Liver (tissue), 9 donors: ENCODE data around the gene PLAC1. TPM values are rescaled to one million over a fixed set of nuclear protein-coding genes. Genes with fewer than 3 reads are reported as not detected.

Source experiments
- DNase-seq: peaks from one replicate; pipeline ENCODE4 v3.0.0-alpha.2; 2017; ENCODE audit warnings: low spot score
- H3K27ac ChIP-seq, 2 donors: one replicate each; pipeline ENCODE4 v1.7.0; 2013; ENCODE audit warnings: inconsistent platforms in 2 of 2, low read length in 2 of 2, control low read depth in 1 of 2, low read depth in 1 of 2, mild to moderate bottlenecking in 1 of 2
- H3K27me3 ChIP-seq, 4 donors: one replicate each; pipeline versions ENCODE4 v1.6.1 to v1.7.0; 2013; ENCODE audit warnings: low read length in 3 of 4, inconsistent platforms in 1 of 4, mild to moderate bottlenecking in 1 of 4, moderate library complexity in 1 of 4; ENCODE audit not compliant: control insufficient read depth in 4 of 4, insufficient read depth in 4 of 4
- H3K36me3 ChIP-seq, 4 donors: one replicate each; pipeline versions ENCODE4 v1.6.1 to v1.7.0; 2013; ENCODE audit warnings: low read length in 3 of 4, mild to moderate bottlenecking in 3 of 4, low read depth in 1 of 4, moderate library complexity in 1 of 4; ENCODE audit not compliant: control insufficient read depth in 4 of 4, insufficient read depth in 3 of 4
- H3K4me1 ChIP-seq, 4 donors: one replicate each; pipeline versions ENCODE4 v1.6.1 to v1.7.0; 2013; ENCODE audit warnings: low read length in 3 of 4, mild to moderate bottlenecking in 3 of 4, moderate library complexity in 1 of 4; ENCODE audit not compliant: control insufficient read depth in 4 of 4, insufficient read depth in 4 of 4
- H3K4me3 ChIP-seq, 3 donors: one replicate each; pipeline versions ENCODE4 v1.6.1 to v1.7.0; 2013; ENCODE audit warnings: low read length in 3 of 3, control low read depth in 1 of 3, low read depth in 1 of 3, mild to moderate bottlenecking in 1 of 3
- H3K9ac ChIP-seq, 2 donors: one replicate each; pipeline ENCODE4 v1.7.0; 2013; ENCODE audit warnings: low read length in 2 of 2, mild to moderate bottlenecking in 2 of 2, moderate library complexity in 2 of 2, control low read depth in 1 of 2, low read depth in 1 of 2
- H3K9me3 ChIP-seq, 4 donors: one replicate each; pipeline versions ENCODE4 v1.6.1 to v1.7.0; 2013; ENCODE audit warnings: low read length in 3 of 4; ENCODE audit not compliant: control insufficient read depth in 4 of 4
- EGR1 ChIP-seq, 2 donors: IDR thresholded peaks; 2 replicates each; pipeline ENCODE4 v1.6.1; 2016 to 2018; ENCODE audit warnings: antibody characterized with exemption in 2 of 2, low read depth in 2 of 2
- FOXA1 ChIP-seq: IDR thresholded peaks from 2 replicates; pipeline ENCODE4 v1.6.1; 2016; ENCODE audit warnings: antibody characterized with exemption
- FOXA2 ChIP-seq: IDR thresholded peaks from 2 replicates; pipeline ENCODE4 v1.6.1; 2016; ENCODE audit warnings: antibody characterized with exemption
- GABPA ChIP-seq, 2 donors: IDR thresholded peaks in 1 of 2; conservative IDR thresholded peaks in 1 of 2; 2 replicates each; pipeline ENCODE4 v1.6.1; 2016; ENCODE audit warnings: antibody characterized with exemption in 2 of 2, mild to moderate bottlenecking in 1 of 2, moderate library complexity in 1 of 2
- HNF4A ChIP-seq, 2 donors: conservative IDR thresholded peaks; 2 replicates each; pipeline ENCODE4 v1.6.1; 2016; ENCODE audit warnings: antibody characterized with exemption in 2 of 2, mild to moderate bottlenecking in 2 of 2
- HNF4G ChIP-seq: IDR thresholded peaks from 2 replicates; pipeline ENCODE4 v1.6.1; 2016; ENCODE audit warnings: antibody characterized with exemption
- MAX ChIP-seq: IDR thresholded peaks from 2 replicates; pipeline ENCODE4 v1.6.1; 2016; ENCODE audit warnings: antibody characterized with exemption
- NR2F2 ChIP-seq: IDR thresholded peaks from 2 replicates; pipeline ENCODE4 v1.6.1; 2016; ENCODE audit warnings: antibody characterized with exemption
- RAD21 ChIP-seq, 2 donors: IDR thresholded peaks; 2 replicates each; pipeline ENCODE4 v1.6.1; 2016; ENCODE audit warnings: antibody characterized with exemption in 2 of 2, mild to moderate bottlenecking in 2 of 2
- REST ChIP-seq: IDR thresholded peaks from 2 replicates; pipeline ENCODE4 v1.6.1; 2016; ENCODE audit warnings: antibody characterized with exemption, mild to moderate bottlenecking
- RXRA ChIP-seq, 2 donors: IDR thresholded peaks; 2 replicates each; pipeline ENCODE4 v1.6.1; 2017 to 2018; ENCODE audit warnings: antibody characterized with exemption in 2 of 2, mild to moderate bottlenecking in 1 of 2
- SP1 ChIP-seq: IDR thresholded peaks from 2 replicates; pipeline ENCODE4 v1.6.1; 2018; ENCODE audit warnings: antibody characterized with exemption, mild to moderate bottlenecking
- TAF1 ChIP-seq: conservative IDR thresholded peaks from 2 replicates; pipeline ENCODE4 v1.6.1; 2016; ENCODE audit warnings: antibody characterized with exemption, mild to moderate bottlenecking
- YY1 ChIP-seq: IDR thresholded peaks from 2 replicates; pipeline ENCODE4 v1.6.1; 2016; ENCODE audit warnings: antibody characterized with exemption, mild to moderate bottlenecking
- WGBS: extraction: QIAGEN DNeasy Blood & Tissue Kit; methylation state at CpG from one replicate; pipeline ENCODE4 v1.1.7; 2013; 5-methylcytosine and 5-hydroxymethylcytosine counted together
- polyA plus RNA-seq, 2 donors: library from polyadenylated mRNA; stranded (reverse) in 1 of 2; unstranded in 1 of 2; fragments of 200-250 nt in 1 of 2; fragments of >200 nt in 1 of 2; fragmentation: Nextera tagmentation in 1 of 2; extraction: Ambion mirVana in 1 of 2; gene quantifications; one replicate each; pipeline versions ENCODE4 v1.2.1 to v1.2.3, GENCODE V29; 2013 to 2015
- total RNA-seq, 2 donors: library from RNA; depleted of rRNA; stranded (reverse); fragments of >200 nt; gene quantifications; one replicate each; pipeline ENCODE4 v1.2.3, GENCODE V29; 2014
- TF ChIP-seq, protein P1 (sequence below): IDR thresholded peaks from 2 replicates; pipeline ENCODE4 v1.6.1; 2016; ENCODE audit warnings: antibody characterized with exemption
- TF ChIP-seq, protein P2 (sequence below): fragments of 150-350 bp; IDR thresholded peaks from 2 replicates; pipeline ENCODE4 v1.5.1; 2017; ENCODE audit warnings: improper control_type of control experiment, low read depth, low read length; ENCODE audit not compliant: missing input control
- donor health status: healthy.
- donor health status: healthy.
- donor health status: healthy.
- donor health status: healthy.
- donor health status: healthy.

PLAC1 gene
- total and polyA plus RNA-seq, 4 donors, result not detected

- no peak for TF ChIP-seq EGR1 (IDR thresholded peaks at IDR 0.05; ENCODE audit: low read depth in 2 of 2)
Observed at GRCh38 chrX:134647477-134647877, 10.8 kb downstream of the PLAC1 start (continued).

DNA sequence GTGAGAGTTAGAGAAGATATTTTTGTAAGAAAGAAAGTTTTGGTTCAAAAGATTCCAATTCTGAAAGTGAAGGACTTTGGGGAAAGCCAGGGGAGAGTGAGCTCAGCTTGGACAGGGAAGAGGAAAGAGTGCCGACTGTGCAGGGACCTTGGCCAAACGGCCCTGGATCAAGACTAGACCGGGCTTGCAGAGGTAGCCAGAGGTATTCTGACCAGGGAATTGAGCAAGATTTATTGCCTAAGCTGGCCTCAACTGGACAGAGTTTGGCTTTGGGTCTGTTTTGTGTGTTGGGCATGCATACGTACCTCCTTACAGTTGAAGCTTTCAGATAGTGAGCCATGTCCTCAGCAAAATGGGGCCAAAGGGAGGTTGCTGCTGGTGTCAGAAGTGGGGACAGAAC lies 11.6 kb downstream of the PLAC1 start:
- no peak for DNase-seq
- Histone ChIP-seq H3K36me3 (no peaks in the 10 kb centered on the region), H3K27ac (no peak overlapping the region), H3K4me1 (no peaks in the 10 kb centered on the region), H3K9ac (no peak overlapping the region), H3K4me3 (no peak overlapping the region), H3K27me3 (no peaks in the 10 kb centered on the region), H3K9me3 (peaks cover 0 to 3% (median 0%) of the 10 kb centered on the region in 4 donors)
- TF ChIP-seq SP1, result no peak
- TF ChIP-seq HNF4A (conservative IDR thresholded peaks at IDR 0.05), result no peak
- no peak for TF ChIP-seq EGR1 (IDR thresholded peaks at IDR 0.05; ENCODE audit: low read depth in 2 of 2)
- TF ChIP-seq, protein P1, sequence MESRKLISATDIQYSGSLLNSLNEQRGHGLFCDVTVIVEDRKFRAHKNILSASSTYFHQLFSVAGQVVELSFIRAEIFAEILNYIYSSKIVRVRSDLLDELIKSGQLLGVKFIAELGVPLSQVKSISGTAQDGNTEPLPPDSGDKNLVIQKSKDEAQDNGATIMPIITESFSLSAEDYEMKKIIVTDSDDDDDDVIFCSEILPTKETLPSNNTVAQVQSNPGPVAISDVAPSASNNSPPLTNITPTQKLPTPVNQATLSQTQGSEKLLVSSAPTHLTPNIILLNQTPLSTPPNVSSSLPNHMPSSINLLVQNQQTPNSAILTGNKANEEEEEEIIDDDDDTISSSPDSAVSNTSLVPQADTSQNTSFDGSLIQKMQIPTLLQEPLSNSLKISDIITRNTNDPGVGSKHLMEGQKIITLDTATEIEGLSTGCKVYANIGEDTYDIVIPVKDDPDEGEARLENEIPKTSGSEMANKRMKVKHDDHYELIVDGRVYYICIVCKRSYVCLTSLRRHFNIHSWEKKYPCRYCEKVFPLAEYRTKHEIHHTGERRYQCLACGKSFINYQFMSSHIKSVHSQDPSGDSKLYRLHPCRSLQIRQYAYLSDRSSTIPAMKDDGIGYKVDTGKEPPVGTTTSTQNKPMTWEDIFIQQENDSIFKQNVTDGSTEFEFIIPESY, result no peak
- no peak for TF ChIP-seq YY1
- TF ChIP-seq NR2F2, result no peak
- TF ChIP-seq FOXA2, result no peak
- no peak for TF ChIP-seq GABPA (IDR thresholded peaks at IDR 0.05 in 1 of 2, conservative IDR thresholded peaks at IDR 0.05 in 1 of 2)
- no peak for TF ChIP-seq RAD21 (IDR thresholded peaks at IDR 0.05)
- no peak for TF ChIP-seq REST
- no peak for TF ChIP-seq FOXA1
- WGBS, result 35% methylated on average over 4 of the region's 4 CpGs

DNA sequence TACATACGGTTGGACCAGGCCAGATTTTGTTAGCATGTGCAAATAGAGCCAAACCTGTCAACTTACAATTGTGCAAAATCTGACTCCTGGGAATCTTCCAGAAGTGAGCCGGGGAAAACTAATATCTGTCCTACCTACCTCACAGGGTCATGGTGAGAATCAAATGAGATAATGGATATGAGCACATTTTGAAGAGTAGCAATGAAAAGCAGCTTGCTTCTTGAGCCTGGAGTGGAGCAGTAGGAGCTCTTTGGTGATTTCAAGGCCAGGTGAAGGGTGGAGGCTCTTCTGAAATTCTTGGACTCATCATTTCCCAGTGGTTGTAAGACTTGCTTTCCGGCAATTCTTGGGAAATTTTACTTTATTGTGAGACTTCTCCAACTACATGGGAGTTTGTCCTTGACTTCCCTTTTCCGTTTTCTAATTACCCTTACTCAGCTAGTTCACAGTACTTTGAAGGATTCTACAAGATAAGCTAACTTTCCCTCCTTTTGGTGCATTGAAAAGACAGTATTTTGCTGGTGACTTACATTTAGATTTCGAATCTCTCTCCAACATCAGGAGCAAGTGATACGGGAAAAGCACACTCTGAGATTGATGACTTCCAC lies 12.2 kb downstream of the PLAC1 start:
- Histone ChIP-seq H3K4me3 (no peak overlapping the region), H3K27ac (no peak overlapping the region), H3K27me3 (no peaks in the 10 kb centered on the region), H3K9me3 (peaks cover 0 to 3% (median 0%) of the 10 kb centered on the region in 4 donors), H3K4me1 (no peaks in the 10 kb centered on the region), H3K36me3 (peaks cover 0 to 1% (median 0%) of the 10 kb centered on the region in 4 donors), H3K9ac (no peak overlapping the region)
- 75% methylated on average over 6 of the region's 6 CpGs for WGBS
- no peak for DNase-seq
- TF ChIP-seq, protein P1, result no peak
- TF ChIP-seq TAF1, result no peak
- TF ChIP-seq HNF4A (conservative IDR thresholded peaks at IDR 0.05), result no peak
- TF ChIP-seq SP1, result no peak
- TF ChIP-seq MAX, result no peak
- TF ChIP-seq RXRA (IDR thresholded peaks at IDR 0.05), result no peak
- TF ChIP-seq YY1, result no peak
- TF ChIP-seq GABPA (IDR thresholded peaks at IDR 0.05 in 1 of 2, conservative IDR thresholded peaks at IDR 0.05 in 1 of 2), result no peak
- TF ChIP-seq HNF4G, result no peak
- TF ChIP-seq FOXA2, result no peak
- TF ChIP-seq REST, result no peak
- no peak for TF ChIP-seq FOXA1
- TF ChIP-seq, protein P2, sequence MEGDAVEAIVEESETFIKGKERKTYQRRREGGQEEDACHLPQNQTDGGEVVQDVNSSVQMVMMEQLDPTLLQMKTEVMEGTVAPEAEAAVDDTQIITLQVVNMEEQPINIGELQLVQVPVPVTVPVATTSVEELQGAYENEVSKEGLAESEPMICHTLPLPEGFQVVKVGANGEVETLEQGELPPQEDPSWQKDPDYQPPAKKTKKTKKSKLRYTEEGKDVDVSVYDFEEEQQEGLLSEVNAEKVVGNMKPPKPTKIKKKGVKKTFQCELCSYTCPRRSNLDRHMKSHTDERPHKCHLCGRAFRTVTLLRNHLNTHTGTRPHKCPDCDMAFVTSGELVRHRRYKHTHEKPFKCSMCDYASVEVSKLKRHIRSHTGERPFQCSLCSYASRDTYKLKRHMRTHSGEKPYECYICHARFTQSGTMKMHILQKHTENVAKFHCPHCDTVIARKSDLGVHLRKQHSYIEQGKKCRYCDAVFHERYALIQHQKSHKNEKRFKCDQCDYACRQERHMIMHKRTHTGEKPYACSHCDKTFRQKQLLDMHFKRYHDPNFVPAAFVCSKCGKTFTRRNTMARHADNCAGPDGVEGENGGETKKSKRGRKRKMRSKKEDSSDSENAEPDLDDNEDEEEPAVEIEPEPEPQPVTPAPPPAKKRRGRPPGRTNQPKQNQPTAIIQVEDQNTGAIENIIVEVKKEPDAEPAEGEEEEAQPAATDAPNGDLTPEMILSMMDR, result no peak
